ENCODE measurements around the gene GPD2.

GRCh38 chr2:156436497-156437085 is 412 bp downstream of the GPD2 start:
- TF ChIP-seq CTCF (IDR thresholded peaks at IDR 0.05; ENCODE audit: control extremely low read depth in 1 of 3, insufficient read depth in 1 of 3, low read depth in 1 of 3, low read length in 3 of 3) (no peak), EZH2 (IDR thresholded peaks at IDR 0.05; ENCODE audit: low read depth, low read length, severe bottlenecking) (no peak), POLR2A (IDR thresholded peaks at IDR 0.05; ENCODE audit: control extremely low read depth in 1 of 2, low read depth in 2 of 2, low read length in 2 of 2) (no peak), TBP (IDR thresholded peaks at IDR 0.05; ENCODE audit: low read depth, low read length) (0 out of 2 replicates have a peak, but pooled peaks have one; percentile 25)

Data from H1 (cell line).